Endothelial cell of umbilical vein (primary cell): ENCODE measurements around the gene SESN3. TPM values are rescaled to one million over a fixed set of nuclear protein-coding genes. Genes with fewer than 3 reads are reported as not detected.

ENCODE experiments used
- BruUV-seq: library from RNA; stranded (reverse); fragments of 400-500 nt; replicated peaks from 2 replicates; lab custom pipeline; 2021; lab: Mats Ljungman, UMichigan
- CTCF ChIA-PET: fragments of 300-600, 350-600 bp; sonication (Branson Sonifier 250); formaldehyde crosslinking; loops from one replicate; lab custom pipeline; 2021; ENCODE audit warnings: antibody characterized with exemption, inconsistent platforms; lab: Charles Lee
- POLR2A ChIA-PET: fragments of 300-600, 350-600 bp; sonication (Branson Sonifier 250); formaldehyde crosslinking; loops from one replicate; lab custom pipeline; 2021; ENCODE audit warnings: antibody characterized with exemption, inconsistent platforms; lab: Charles Lee
- DNase-seq: peaks from one replicate; pipeline ENCODE4 v3.0.0-alpha.2; 2011; ENCODE audit warnings: low read depth, low spot score
- FAIRE-seq: peaks from 2 replicates; lab custom pipeline; 2011; peaks lifted over from hg19 to GRCh38; lab: Jason Lieb, UNC
- H2AFZ ChIP-seq: 2 replicates; pipeline ENCODE4 v1.6.0; 2012; ENCODE audit warnings: low read depth, low read length, control low read depth, inconsistent platforms
- H3K27ac ChIP-seq: 2 replicates; pipeline ENCODE4 v1.5.1; 2011; ENCODE audit warnings: low read depth, mild to moderate bottlenecking, control low read depth, low read length, moderate library complexity; ENCODE audit not compliant: insufficient read depth
- H3K27me3 ChIP-seq, 2 experiments: 2 replicates each; pipeline versions ENCODE4 v1.6.0 to v1.6.1; 2011; ENCODE audit warnings: low read length in 2 of 2, mixed read lengths in 1 of 2; ENCODE audit not compliant: control insufficient read depth in 2 of 2, insufficient read depth in 2 of 2
- H3K36me3 ChIP-seq, 2 experiments: 2 replicates in 1 of 2; 3 replicates in 1 of 2; pipeline ENCODE4 v1.5.1; 2011; ENCODE audit warnings: low read length in 2 of 2, mild to moderate bottlenecking in 1 of 2, moderate library complexity in 1 of 2; ENCODE audit not compliant: control insufficient read depth in 2 of 2, insufficient read depth in 2 of 2; ENCODE audit errors: extremely low read depth in 1 of 2
- H3K4me1 ChIP-seq: 3 replicates; pipeline ENCODE4 v1.5.1; 2011; ENCODE audit warnings: mild to moderate bottlenecking, low read length; ENCODE audit not compliant: control insufficient read depth, insufficient read depth; ENCODE audit errors: extremely low read depth
- H3K4me2 ChIP-seq: 2 replicates; pipeline ENCODE4 v1.6.1; 2011; ENCODE audit warnings: low read length, control low read depth, mixed read lengths; ENCODE audit not compliant: insufficient read depth
- H3K4me3 ChIP-seq, 3 experiments: fragments of 200-600 bp in 1 of 3; sonication (generic), shearing (Covaris generic) in 1 of 3; replicated peaks in 1 of 3; 2 replicates each; pipeline ENCODE4 v1.5.1; 2011 to 2016; ENCODE audit warnings: control low read depth in 3 of 3, low read length in 3 of 3, mild to moderate bottlenecking in 2 of 3, inconsistent platforms in 1 of 3, low read depth in 1 of 3, moderate library complexity in 1 of 3; ENCODE audit not compliant: insufficient read depth in 1 of 3
- H3K79me2 ChIP-seq: 2 replicates; pipeline ENCODE4 v1.6.0; 2012; ENCODE audit warnings: low read length, inconsistent platforms; ENCODE audit not compliant: control insufficient read depth, insufficient read depth
- H3K9ac ChIP-seq: replicated peaks from 2 replicates; pipeline ENCODE3; 2011; ENCODE audit warnings: low read length, control low read depth; ENCODE audit not compliant: insufficient read depth; ENCODE audit errors: extremely low read depth
- H3K9me1 ChIP-seq: replicated peaks from 3 replicates; pipeline ENCODE4 v1.6.0; 2011; ENCODE audit warnings: mild to moderate bottlenecking, low read length; ENCODE audit not compliant: control insufficient read depth, insufficient read depth; ENCODE audit errors: extremely low read depth
- H3K9me3 ChIP-seq: replicated peaks from 2 replicates; pipeline ENCODE4 v1.5.1; 2012; ENCODE audit warnings: low read length, inconsistent platforms; ENCODE audit not compliant: control insufficient read depth, insufficient read depth
- H4K20me1 ChIP-seq: replicated peaks from 2 replicates; pipeline ENCODE3; 2011; ENCODE audit warnings: mild to moderate bottlenecking, low read length; ENCODE audit not compliant: control insufficient read depth, insufficient read depth; ENCODE audit errors: extremely low read depth
- EZH2 ChIP-seq: IDR thresholded peaks from 2 replicates; pipeline ENCODE4 v1.6.1; 2012; ENCODE audit warnings: borderline replicate concordance, low read depth, mild to moderate bottlenecking, moderate library complexity, low read length, inconsistent platforms; ENCODE audit not compliant: severe bottlenecking
- FOS ChIP-seq: IDR thresholded peaks from 2 replicates; pipeline ENCODE4 v1.6.1; 2011; ENCODE audit warnings: mild to moderate bottlenecking, low read length, moderate library complexity, borderline replicate concordance; ENCODE audit not compliant: insufficient read depth
- GATA2 ChIP-seq: IDR thresholded peaks from 2 replicates; pipeline ENCODE4 v1.7.0; 2011; ENCODE audit warnings: low read depth, mild to moderate bottlenecking, moderate library complexity, mixed read lengths, low read length; ENCODE audit not compliant: insufficient read length, insufficient read depth
- JUN ChIP-seq: IDR thresholded peaks from 2 replicates; pipeline ENCODE4 v1.6.1; 2011; ENCODE audit warnings: borderline replicate concordance, low read depth; ENCODE audit not compliant: insufficient read length, insufficient read depth
- MYC ChIP-seq: IDR thresholded peaks from one replicate; pipeline ENCODE4 v1.6.1; 2011; ENCODE audit warnings: mild to moderate bottlenecking, low read depth, low read length
- POLR2A ChIP-seq: IDR thresholded peaks from 2 replicates; pipeline ENCODE4 v1.6.1; 2012; ENCODE audit warnings: low read depth, mild to moderate bottlenecking, control low read depth, low read length
- POLR2AphosphoS5 ChIP-seq: IDR thresholded peaks from 2 replicates; pipeline ENCODE4 v1.6.1; 2012; ENCODE audit warnings: low read depth, mild to moderate bottlenecking, control low read depth, low read length, moderate library complexity; ENCODE audit not compliant: insufficient read depth
- dilution Hi-C: fragments of 300-500 bp; cut with MboI; formaldehyde crosslinking; loops from one replicate; pipeline ENCODE4 v1.15.0; 2019; ENCODE audit warnings: low sequenced_read_pairs; ENCODE audit not compliant: extremely low pct_ligation_motif_present
- intact Hi-C: fragments of 100-400 bp; cut with micrococcal nuclease; formaldehyde crosslinking; loops from one replicate; pipeline ENCODE4 v1.10.0; 2022
- polyA plus RNA-seq, 4 experiments: library from polyadenylated mRNA; depleted of rRNA in 3 of 4; stranded (reverse) in 3 of 4; unstranded in 1 of 4; fragments of >200 nt; gene quantifications; 2 replicates each; pipeline versions ENCODE4 v1.2.1 to v1.2.3, GENCODE V29; 2011 to 2012; ENCODE audit warnings: missing spikeins in 1 of 4
- total RNA-seq: library from RNA; stranded (reverse); gene quantifications from 2 replicates; pipeline ENCODE4 v1.2.3, GENCODE V29; 2021
- TF ChIP-seq, protein P1 (sequence below), 2 donors: IDR thresholded peaks; 1 replicate in 1 of 2; 2 replicates in 1 of 2; pipeline ENCODE4 v1.5.1; 2011; ENCODE audit warnings: low read length in 2 of 2, mild to moderate bottlenecking in 2 of 2, moderate library complexity in 2 of 2, control low read depth in 1 of 2, inconsistent platforms in 1 of 2, low read depth in 1 of 2; ENCODE audit not compliant: insufficient read depth in 1 of 2; ENCODE audit errors: extremely low read depth in 1 of 2
- TF ChIP-seq, protein P2 (sequence below): IDR thresholded peaks from 2 replicates; pipeline ENCODE4 v1.6.1; 2011; ENCODE audit not compliant: insufficient read depth, insufficient read length

SESN3 gene
- total and polyA plus RNA-seq, 2 donors (not counting 3 experiments of a cell fraction or from before 2014, with no cell fraction given), result 1.6 to 6.9 TPM

- TF ChIP-seq FOS (no peak), GATA2 (no peak), JUN (no peak), POLR2A (no peak), MYC (no peak), EZH2 (no peak), POLR2AphosphoS5 (no peak)
- TF ChIP-seq, protein P1, sequence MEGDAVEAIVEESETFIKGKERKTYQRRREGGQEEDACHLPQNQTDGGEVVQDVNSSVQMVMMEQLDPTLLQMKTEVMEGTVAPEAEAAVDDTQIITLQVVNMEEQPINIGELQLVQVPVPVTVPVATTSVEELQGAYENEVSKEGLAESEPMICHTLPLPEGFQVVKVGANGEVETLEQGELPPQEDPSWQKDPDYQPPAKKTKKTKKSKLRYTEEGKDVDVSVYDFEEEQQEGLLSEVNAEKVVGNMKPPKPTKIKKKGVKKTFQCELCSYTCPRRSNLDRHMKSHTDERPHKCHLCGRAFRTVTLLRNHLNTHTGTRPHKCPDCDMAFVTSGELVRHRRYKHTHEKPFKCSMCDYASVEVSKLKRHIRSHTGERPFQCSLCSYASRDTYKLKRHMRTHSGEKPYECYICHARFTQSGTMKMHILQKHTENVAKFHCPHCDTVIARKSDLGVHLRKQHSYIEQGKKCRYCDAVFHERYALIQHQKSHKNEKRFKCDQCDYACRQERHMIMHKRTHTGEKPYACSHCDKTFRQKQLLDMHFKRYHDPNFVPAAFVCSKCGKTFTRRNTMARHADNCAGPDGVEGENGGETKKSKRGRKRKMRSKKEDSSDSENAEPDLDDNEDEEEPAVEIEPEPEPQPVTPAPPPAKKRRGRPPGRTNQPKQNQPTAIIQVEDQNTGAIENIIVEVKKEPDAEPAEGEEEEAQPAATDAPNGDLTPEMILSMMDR (IDR thresholded peaks at IDR 0.05; ENCODE audit: extremely low read depth in 1 of 2, insufficient read depth in 1 of 2, low read depth in 1 of 2, low read length in 2 of 2), result no peak
- TF ChIP-seq, protein P2, sequence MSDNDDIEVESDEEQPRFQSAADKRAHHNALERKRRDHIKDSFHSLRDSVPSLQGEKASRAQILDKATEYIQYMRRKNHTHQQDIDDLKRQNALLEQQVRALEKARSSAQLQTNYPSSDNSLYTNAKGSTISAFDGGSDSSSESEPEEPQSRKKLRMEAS, result no peak
- no peaks in the 10 kb centered on the region for H3K36me3 ChIP-seq
- POLR2A ChIA-PET, result no interaction called here
- H3K4me1 ChIP-seq, result no peaks in the 10 kb centered on the region
- FAIRE-seq, result no peak
- H3K9me3 ChIP-seq, result no peaks in the 10 kb centered on the region
- no peaks in the 10 kb centered on the region for H4K20me1 ChIP-seq
- H2AFZ ChIP-seq, result no peak overlapping the region
- no peak overlapping the region for H3K4me3 ChIP-seq
- H3K9ac ChIP-seq, result no peak overlapping the region
- H3K9me1 ChIP-seq, result no peaks in the 10 kb centered on the region
- H3K4me2 ChIP-seq, result no peak overlapping the region
- H3K27me3 ChIP-seq, result no peaks in the 10 kb centered on the region
- BruUV-seq, result no TSS peak
- no peak overlapping the region for H3K27ac ChIP-seq
- no peaks in the 10 kb centered on the region for H3K79me2 ChIP-seq
- no peak for DNase-seq
- dilution Hi-C loops, result no loop called here
- CTCF ChIA-PET, result interaction anchor here (0.9 kb wide), 1 partner anchor 32 kb away, joined by 3 read pairs; the partner anchor contains the start of gene SESN3
- intact Hi-C loops, result no loop called here
Measured at GRCh38 chr11:95262994-95263765, 32.2 kb upstream of the SESN3 start.
